AG04450 (cell line): ENCODE measurements around the gene YPEL2. TPM values are rescaled to one million over a fixed set of nuclear protein-coding genes. Genes with fewer than 3 reads are reported as not detected.

Source experiments
- CTCF ChIA-PET: fragments of 300-600, 350-600 bp; formaldehyde crosslinking; extraction: SDS; loops from one replicate; lab custom pipeline; 2022; ENCODE audit warnings: antibody characterized with exemption, inconsistent platforms; lab: Charles Lee
- POLR2A ChIA-PET: fragments of 350-600 bp; formaldehyde crosslinking; extraction: SDS; loops from one replicate; lab custom pipeline; 2021; ENCODE audit warnings: antibody characterized with exemption, inconsistent platforms; lab: Yijun Ruan, JAX
- DNase-seq: peaks from one replicate; pipeline ENCODE4 v3.0.0-alpha.2; 2011; ENCODE audit warnings: low read depth, low spot score
- H3K27ac ChIP-seq: one replicate; pipeline ENCODE4 v1.5.1; 2012; ENCODE audit warnings: low read depth, low read length, control low read depth
- H3K27me3 ChIP-seq: one replicate; pipeline ENCODE4 v1.6.0; 2012; ENCODE audit warnings: low read length; ENCODE audit not compliant: control insufficient read depth, insufficient read depth
- H3K4me3 ChIP-seq: 2 replicates; pipeline ENCODE4 v1.5.1; 2011; ENCODE audit warnings: mild to moderate bottlenecking, low read depth, low read length, control low read depth
- H3K9me3 ChIP-seq: 2 replicates; pipeline ENCODE4 v1.5.1; 2012; ENCODE audit warnings: low read length; ENCODE audit not compliant: control insufficient read depth, insufficient read depth
- CTCF ChIP-seq: IDR thresholded peaks from 2 replicates; pipeline ENCODE4 v1.5.1; 2011; ENCODE audit warnings: low read depth, low read length, control low read depth, inconsistent platforms
- polyA plus RNA-seq: library from polyadenylated mRNA; depleted of rRNA; stranded (reverse); fragments of >200 nt; gene quantifications from 2 replicates; pipeline ENCODE4 v1.2.3, GENCODE V29; 2011

The YPEL2 gene
- polyA plus RNA-seq, 1 experiment: 7.7 TPM

- H3K27ac ChIP-seq: no peak overlapping the region
- ChIA-PET CTCF (interaction anchor here (0.6 to 2.3 kb wide), 3 partner anchors 39 to 128 kb away, joined by 3 to 12 read pairs (median 5); no protein-coding TSS in a partner anchor), POLR2A (interaction anchor here (0.7 kb wide), 1 partner anchor 38 kb away, joined by 3 read pairs; no protein-coding TSS in a partner anchor)
Measured at GRCh38 chr17:59401725-59402124, 70.3 kb downstream of the YPEL2 start.

GRCh38 chr17:59402760-59403159, 71.3 kb downstream of the YPEL2 start:
- no peak overlapping the region for H3K27ac ChIP-seq
- H3K4me3 ChIP-seq: no peak overlapping the region
- CTCF ChIA-PET: interaction anchor here (1.0 to 2.9 kb wide), 3 partner anchors 39 to 92 kb away, joined by 7 to 12 read pairs (median 8); no protein-coding TSS in a partner anchor

More at GRCh38 chr17:59401725-59402124, 70.3 kb downstream of the YPEL2 start:
- DNase-seq: no peak
- Histone ChIP-seq H3K9me3 (no peaks in the 10 kb centered on the region), H3K27me3 (no peaks in the 10 kb centered on the region), H3K4me3 (no peak overlapping the region)
- no peak for TF ChIP-seq CTCF

GRCh38 chr17:59404471-59404870, 73.0 kb downstream of the YPEL2 start:
- peaks cover under 1% of the 10 kb centered on the region; the same call in 1 of the 2 replicates for H3K9me3 ChIP-seq
- TF ChIP-seq CTCF: no peak
- H3K27me3 ChIP-seq: no peaks in the 10 kb centered on the region
- DNase-seq: no peak
- POLR2A ChIA-PET: no interaction called here
- no peak overlapping the region for H3K4me3 ChIP-seq
- no peak overlapping the region for H3K27ac ChIP-seq
- CTCF ChIA-PET: interaction anchor here (1.0 to 2.9 kb wide), 4 partner anchors 12 to 75 kb away, joined by 3 to 8 read pairs (median 4); no protein-coding TSS in a partner anchor

More at GRCh38 chr17:59402760-59403159, 71.3 kb downstream of the YPEL2 start:
- Histone ChIP-seq H3K9me3 (no peaks in the 10 kb centered on the region), H3K27me3 (no peaks in the 10 kb centered on the region)
- POLR2A ChIA-PET: no interaction called here
- no peak for DNase-seq
- no peak for TF ChIP-seq CTCF

- POLR2A ChIA-PET: no interaction called here
- Histone ChIP-seq H3K27ac (no peak overlapping the region), H3K4me3 (no peak overlapping the region), H3K27me3 (no peaks in the 10 kb centered on the region), H3K9me3 (peaks cover 9% of the 10 kb centered on the region; the same call in 1 of the 2 replicates)
- DNase-seq: no peak
- TF ChIP-seq CTCF: no peak
- CTCF ChIA-PET: interaction anchor here (0.7 to 1.6 kb wide), 2 partner anchors 77 to 240 kb away, joined by 3 to 6 read pairs; no protein-coding TSS in a partner anchor
Measured at GRCh38 chr17:59405944-59406705, 74.7 kb downstream of the YPEL2 start.
